Heart right ventricle (tissue), 16 donors: ENCODE results near the gene RASSF7. TPM values are rescaled to one million over a fixed set of nuclear protein-coding genes. Genes with fewer than 3 reads are reported as not detected.

ENCODE experiments used
- ATAC-seq, 8 donors: fragments of 200-7000 bp; cut with Tn5 transposase; one replicate each; pipeline ENCODE4 v1.9.1; 2020; ENCODE audit warnings: mild to moderate bottlenecking in 8 of 8, moderate library complexity in 8 of 8, moderate number of reproducible peaks in 1 of 8
- DNase-seq, 2 donors: peaks; one replicate each; pipeline ENCODE4 v3.0.0-alpha.2; 2020
- H3K27ac ChIP-seq, 10 donors: fragments of 200-600 bp; sonication (generic) in 2 of 10; one replicate each; pipeline versions ENCODE4 v1.5.0 to v1.8.0; 2020 to 2022; ENCODE audit warnings: mild to moderate bottlenecking in 3 of 10
- H3K27me3 ChIP-seq, 7 donors: fragments of 200-600 bp; one replicate each; pipeline ENCODE4 v1.8.0; 2021 to 2022; ENCODE audit warnings: mild to moderate bottlenecking in 2 of 7
- H3K36me3 ChIP-seq, 9 donors: fragments of 200-600 bp; sonication (generic) in 1 of 9; one replicate each; pipeline versions ENCODE4 v1.5.0 to v1.8.0; 2020 to 2022; ENCODE audit warnings: mild to moderate bottlenecking in 2 of 9
- H3K4me1 ChIP-seq, 9 donors: fragments of 200-600 bp; sonication (generic) in 1 of 9; one replicate each; pipeline versions ENCODE4 v1.5.0 to v1.8.0; 2020 to 2022; ENCODE audit warnings: mild to moderate bottlenecking in 4 of 9
- H3K4me3 ChIP-seq, 10 donors: fragments of 200-600 bp; sonication (generic) in 2 of 10; one replicate each; pipeline versions ENCODE4 v1.5.0 to v1.8.0; 2020 to 2022; ENCODE audit warnings: mild to moderate bottlenecking in 7 of 10, moderate library complexity in 2 of 10
- H3K9me3 ChIP-seq, 11 donors: fragments of 200-600 bp in 10 of 11; sonication (generic) in 2 of 11; one replicate each; pipeline versions ENCODE4 v1.5.0 to v1.8.0; 2013 to 2022; ENCODE audit warnings: mild to moderate bottlenecking in 2 of 11, control low read depth in 1 of 11, moderate library complexity in 1 of 11
- WGBS, 2 donors: extraction: QIAGEN DNeasy Blood & Tissue Kit; methylation state at CpG; one replicate each; pipeline ENCODE4 v1.1.7; 2013; ENCODE audit warnings: inconsistent platforms in 1 of 2; 5-methylcytosine and 5-hydroxymethylcytosine counted together
- intact Hi-C, 10 donors: fragments of 100-400 bp; cut with DNase I; formaldehyde crosslinking; loops; one replicate each; pipeline versions ENCODE4 v1.11.1 to v1.14.2; 2022
- polyA plus RNA-seq, 2 donors: library from polyadenylated mRNA; stranded (reverse); fragments of 200-250 nt; gene quantifications; one replicate each; pipeline ENCODE4 v1.2.3, GENCODE V29; 2013
- total RNA-seq, 10 donors: library from RNA; stranded (reverse); fragmentation: NEBNext Ultra II Directional in 3 of 10; extraction: Animal tissue kit (Norgen Biotek cat#: 25700) in 3 of 10; gene quantifications; one replicate each; pipeline versions ENCODE4 v1.2.1 to v1.2.4, GENCODE V29; 2021 to 2023
- TF ChIP-seq, protein P1 (sequence below), 9 donors: fragments of 200-600 bp; sonication (generic) in 2 of 9; IDR thresholded peaks; one replicate each; pipeline versions ENCODE4 v1.5.0 to v1.8.0; 2021 to 2022; ENCODE audit warnings: antibody characterized with exemption in 9 of 9, mild to moderate bottlenecking in 5 of 9, moderate library complexity in 1 of 9
- donor health status: Arrhythmogenic right ventricular cardiomyopathy.
- donor health status: ischemic (EF 13 %, LVEDD 7.1; RV severe dilation, severe dysfunction).
- donor health status: healthy with polysubstance abuse.
- donor health status: DM: no; HTN: yes; CAD: no.
- donor health status: DM: no; HTN: no; CAD: no.
- donor health status: ischemic (EF 25% LVEDD 6.9; RV normal size, moderate dysfunction).
- donor health status: ischemic (EF 25% LVEDD 5.7; RV mildly dilated, moderate dysfunction).
- donor health status: healthy.
- donor health status: DM: yes; HTN: yes; CAD: no.
- donor health status: Ischemic cardiomyopathy.
- donor health status: ischemic (EF 35%, LVEDD 5.7; RV mildly dilated, moderate dysfunction).
- donor health status: nonischemic (EF 11% LVEDD 7.7; RV severe dilation, severe dysfunction).
- donor health status: DM: yes; HTN: yes; CAD: no.
- donor health status: PGD.
- donor health status: ischemic (EF 29% LVEDD 5.4; RV normal size, mild dysfunction).
- donor health status: nonischemic (EF 23%, LVEDD 6.1; RV moderate dilation, normal function).

RASSF7 gene
- total and polyA plus RNA-seq, 12 donors, result 0.96 to 14.2 (median 2.3) TPM

DNA sequence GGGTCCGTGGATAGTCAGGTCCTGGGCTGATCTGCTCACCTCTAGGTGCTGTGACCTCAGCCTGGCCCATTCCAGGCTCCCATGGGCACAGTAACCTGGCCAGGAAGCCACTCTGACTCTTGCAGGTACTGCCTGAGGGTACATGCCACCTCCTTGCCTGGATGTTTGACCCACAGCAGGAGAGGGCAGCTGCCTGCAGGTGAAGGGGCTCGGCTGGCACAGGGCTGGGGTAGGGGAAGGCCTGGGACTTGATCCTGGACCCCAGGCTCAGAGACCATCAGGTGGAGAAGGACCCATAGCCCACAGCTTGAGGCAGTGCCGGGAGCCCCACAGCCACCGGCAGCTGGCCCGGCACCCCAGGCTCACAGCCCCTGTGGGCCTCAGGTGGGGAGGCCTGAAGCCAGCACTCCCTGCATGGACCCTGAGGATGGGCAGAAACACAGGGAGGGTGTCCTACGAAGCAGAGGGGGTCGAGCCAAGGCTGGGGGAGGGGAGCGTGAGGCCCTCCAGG is 20.7 kb upstream of the RASSF7 start:
- intact Hi-C loops, result loop anchor here in 1 of 10 donors (10.0 kb wide), 1 partner anchor 85 kb away; the partner anchor contains the start of genes CDHR5 and SCT
- WGBS, 2 donors, result 89 to 90% methylated on average over 8 of the region's 8 CpGs
- TF ChIP-seq, protein P1, sequence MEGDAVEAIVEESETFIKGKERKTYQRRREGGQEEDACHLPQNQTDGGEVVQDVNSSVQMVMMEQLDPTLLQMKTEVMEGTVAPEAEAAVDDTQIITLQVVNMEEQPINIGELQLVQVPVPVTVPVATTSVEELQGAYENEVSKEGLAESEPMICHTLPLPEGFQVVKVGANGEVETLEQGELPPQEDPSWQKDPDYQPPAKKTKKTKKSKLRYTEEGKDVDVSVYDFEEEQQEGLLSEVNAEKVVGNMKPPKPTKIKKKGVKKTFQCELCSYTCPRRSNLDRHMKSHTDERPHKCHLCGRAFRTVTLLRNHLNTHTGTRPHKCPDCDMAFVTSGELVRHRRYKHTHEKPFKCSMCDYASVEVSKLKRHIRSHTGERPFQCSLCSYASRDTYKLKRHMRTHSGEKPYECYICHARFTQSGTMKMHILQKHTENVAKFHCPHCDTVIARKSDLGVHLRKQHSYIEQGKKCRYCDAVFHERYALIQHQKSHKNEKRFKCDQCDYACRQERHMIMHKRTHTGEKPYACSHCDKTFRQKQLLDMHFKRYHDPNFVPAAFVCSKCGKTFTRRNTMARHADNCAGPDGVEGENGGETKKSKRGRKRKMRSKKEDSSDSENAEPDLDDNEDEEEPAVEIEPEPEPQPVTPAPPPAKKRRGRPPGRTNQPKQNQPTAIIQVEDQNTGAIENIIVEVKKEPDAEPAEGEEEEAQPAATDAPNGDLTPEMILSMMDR (IDR thresholded peaks at IDR 0.05), result no peak
- ATAC-seq, result no peak
- DNase-seq, result no peak
- Histone ChIP-seq H3K27me3 (peaks cover 0 to 25% (median 14%) of the 10 kb centered on the region in 7 donors), H3K4me1 (peaks cover 6 to 21% (median 19%) of the 10 kb centered on the region in 9 donors), H3K27ac (no peak overlapping the region), H3K36me3 (peaks cover 0 to 2% (median 0%) of the 10 kb centered on the region in 9 donors), H3K9me3 (no peaks in the 10 kb centered on the region), H3K4me3 (no peak overlapping the region)

DNA sequence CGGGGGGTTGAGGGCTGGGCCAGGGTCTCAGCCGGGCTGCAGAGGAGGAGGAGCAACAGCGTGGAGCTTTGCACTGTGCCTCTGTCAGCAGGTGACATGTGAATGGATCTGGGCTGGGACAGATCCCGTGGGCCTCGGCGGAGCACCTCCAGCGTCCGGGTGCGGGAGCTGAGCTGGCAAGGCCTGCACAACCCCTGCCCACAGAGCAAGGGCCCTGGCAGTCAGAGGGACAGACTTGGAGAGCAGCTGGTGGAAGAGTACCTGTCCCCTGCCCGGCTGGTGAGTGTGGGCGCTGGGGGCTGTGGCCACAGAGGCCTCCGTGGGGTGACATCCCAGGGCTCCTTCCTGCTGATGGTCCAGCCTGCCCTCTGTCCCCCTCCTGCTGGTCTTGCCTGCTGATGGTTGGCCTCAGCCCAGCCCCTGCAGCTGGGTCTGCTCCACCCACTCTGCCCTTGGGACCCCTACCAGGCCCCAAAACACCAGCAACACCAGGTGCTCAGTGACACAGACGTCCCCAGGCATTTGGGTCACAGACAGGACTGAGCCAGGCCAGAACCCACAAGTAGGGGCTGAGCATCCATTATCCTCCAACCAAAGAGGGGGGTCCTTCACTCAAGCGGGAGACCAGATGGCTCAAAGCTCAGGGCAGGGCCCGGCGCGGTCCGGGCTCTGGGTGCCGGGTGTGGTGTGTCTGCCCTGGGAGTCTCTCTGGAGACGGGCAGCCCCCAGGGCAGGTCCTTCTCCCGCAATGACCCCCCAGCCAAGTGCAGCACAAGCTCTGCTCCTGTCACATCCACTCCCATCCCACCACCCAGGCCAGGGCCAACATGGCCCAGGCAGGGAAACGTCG is 20.0 kb upstream of the RASSF7 start:
- H3K4me1 ChIP-seq, result peaks cover 6 to 20% (median 19%) of the 10 kb centered on the region in 9 donors
- ATAC-seq, result no peak
- peaks cover 0 to 25% (median 14%) of the 10 kb centered on the region in 7 donors for H3K27me3 ChIP-seq
- no peak overlapping the region for H3K27ac ChIP-seq
- H3K9me3 ChIP-seq, result no peaks in the 10 kb centered on the region
- TF ChIP-seq, protein P1 (IDR thresholded peaks at IDR 0.05), result no peak
- peaks cover 0 to 2% (median 0%) of the 10 kb centered on the region in 9 donors for H3K36me3 ChIP-seq
- WGBS, 2 donors, result 85 to 87% methylated on average over 23 of the region's 23 CpGs
- intact Hi-C loops, result no loop called here
- DNase-seq, result peak in 1 of 2 donors; percentile 7
- H3K4me3 ChIP-seq, result no peak overlapping the region

GRCh38 chr11:541433-541885 is 19.3 kb upstream of the RASSF7 start:
- 90 to 91% methylated on average over 20 of the region's 20 CpGs for WGBS, 2 donors
- intact Hi-C loops, result no loop called here
- Histone ChIP-seq H3K27me3 (peaks cover 0 to 19% (median 14%) of the 10 kb centered on the region in 7 donors), H3K4me1 (peaks cover 5 to 14% (median 13%) of the 10 kb centered on the region in 9 donors), H3K36me3 (peaks cover 0 to 2% (median 0%) of the 10 kb centered on the region in 9 donors), H3K9me3 (no peaks in the 10 kb centered on the region), H3K4me3 (no peak overlapping the region), H3K27ac (no peak overlapping the region)
- TF ChIP-seq, protein P1 (IDR thresholded peaks at IDR 0.05), result no peak
- DNase-seq, result no peak
- no peak for ATAC-seq

DNA sequence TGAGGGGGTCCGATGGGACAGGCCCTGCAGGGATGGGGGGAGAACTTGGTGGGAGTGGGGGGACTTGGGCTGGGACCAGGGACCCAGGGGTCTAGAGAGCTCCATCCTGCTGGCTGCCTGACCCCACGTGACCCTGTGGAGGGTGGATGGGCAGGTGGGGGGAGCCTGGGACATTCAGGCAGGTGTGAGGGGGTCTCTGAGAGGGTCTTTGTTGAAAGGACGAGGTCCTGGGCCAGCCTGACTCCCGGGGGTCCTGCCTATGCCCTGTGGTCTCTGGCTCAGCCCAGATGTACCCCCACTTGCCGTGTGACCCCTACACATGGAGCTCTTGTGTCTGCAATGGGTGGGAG is 16.0 kb upstream of the RASSF7 start:
- Histone ChIP-seq H3K36me3 (no peaks in the 10 kb centered on the region), H3K4me3 (no peak overlapping the region), H3K4me1 (no peaks in the 10 kb centered on the region), H3K27me3 (peaks cover 0 to 6% (median 0%) of the 10 kb centered on the region in 7 donors), H3K9me3 (no peaks in the 10 kb centered on the region), H3K27ac (no peak overlapping the region)
- DNase-seq (no peak), ATAC-seq (peak in 2 of 8 donors; percentile 6 to 20)
- TF ChIP-seq, protein P1 (IDR thresholded peaks at IDR 0.05), result no peak
- 74 to 85% methylated on average over 5 of the region's 5 CpGs for WGBS, 2 donors
- intact Hi-C loops, result no loop called here
